HG03457 (cell line): ENCODE data around the gene ADIRF.

Source experiments
- ATAC-seq: cut with Tn5 transposase; IDR thresholded peaks from one replicate; pipeline ENCODE4 v1.9.1; 2021; ENCODE audit warnings: moderate number of reproducible peaks; ENCODE audit not compliant: unreplicated experiment

The ADIRF gene

DNA sequence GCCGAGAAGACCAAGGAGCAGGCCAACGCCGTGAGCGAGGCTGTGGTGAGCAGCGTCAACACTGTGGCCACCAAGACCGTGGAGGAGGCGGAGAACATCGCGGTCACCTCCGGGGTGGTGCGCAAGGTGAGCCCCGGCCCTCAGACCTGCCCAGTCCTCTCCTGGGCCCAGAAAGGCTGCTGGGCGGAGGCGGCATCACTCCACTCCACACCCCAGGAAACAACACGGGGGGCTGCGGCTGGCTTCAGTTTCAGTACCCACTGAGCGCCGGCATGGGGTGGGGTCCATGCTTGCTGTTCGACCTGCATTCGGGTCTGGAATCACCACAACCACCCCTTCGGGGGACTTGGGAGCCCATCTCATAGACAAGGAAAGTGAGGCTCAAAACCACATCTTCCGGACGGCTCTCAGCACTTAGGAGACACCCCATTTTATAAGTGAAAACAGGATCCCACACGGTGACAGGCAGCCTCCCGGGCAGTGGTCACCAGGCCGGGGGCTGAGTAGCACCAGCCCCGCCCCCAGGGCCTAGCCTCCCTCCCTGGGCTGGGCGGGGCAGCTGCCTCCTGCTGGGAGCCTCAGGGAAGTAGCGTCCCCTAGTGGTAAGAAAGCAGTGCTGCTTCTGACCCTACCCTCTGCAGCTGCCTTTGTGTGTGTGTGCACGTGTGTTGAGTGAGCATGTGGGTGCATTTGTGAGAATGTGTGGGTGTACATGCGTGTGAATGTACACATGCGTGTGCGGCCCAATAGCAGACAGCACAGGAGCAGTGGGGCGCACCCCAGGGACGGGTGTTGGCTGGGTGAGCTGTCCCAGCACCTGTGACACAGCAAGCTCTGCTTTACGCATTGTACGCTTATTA lies 8.0 kb upstream of the ADIRF start:
- ATAC-seq = no peak

DNA sequence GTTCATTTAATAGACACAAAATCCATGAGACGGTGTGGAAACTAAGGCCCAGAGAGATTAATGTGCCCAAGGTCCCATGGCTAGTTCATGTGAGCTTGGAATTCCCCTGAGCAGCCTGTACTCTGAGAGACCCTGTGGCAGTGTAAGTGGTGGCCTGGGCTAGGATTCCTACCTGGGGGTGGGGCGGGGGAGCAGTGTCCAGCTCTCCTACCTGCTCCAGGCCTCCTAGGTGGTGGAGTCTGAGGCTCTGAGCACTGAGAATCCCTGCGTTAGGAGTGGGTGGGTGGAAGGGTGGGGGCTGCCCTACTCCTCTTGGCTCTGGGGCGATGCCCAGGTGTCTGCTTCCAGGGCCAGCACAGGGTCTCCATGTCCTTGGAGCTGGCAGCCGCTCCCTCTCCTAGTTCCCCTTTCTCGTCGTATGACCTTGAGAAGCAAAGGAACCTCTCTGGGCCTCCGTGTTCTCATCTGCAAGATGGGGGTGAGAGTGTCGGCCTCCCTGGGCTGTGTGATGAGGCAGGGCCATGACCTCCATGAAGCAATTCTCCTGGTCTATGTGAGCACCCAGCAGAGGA lies 7.3 kb upstream of the ADIRF start:
- ATAC-seq = no peak

DNA sequence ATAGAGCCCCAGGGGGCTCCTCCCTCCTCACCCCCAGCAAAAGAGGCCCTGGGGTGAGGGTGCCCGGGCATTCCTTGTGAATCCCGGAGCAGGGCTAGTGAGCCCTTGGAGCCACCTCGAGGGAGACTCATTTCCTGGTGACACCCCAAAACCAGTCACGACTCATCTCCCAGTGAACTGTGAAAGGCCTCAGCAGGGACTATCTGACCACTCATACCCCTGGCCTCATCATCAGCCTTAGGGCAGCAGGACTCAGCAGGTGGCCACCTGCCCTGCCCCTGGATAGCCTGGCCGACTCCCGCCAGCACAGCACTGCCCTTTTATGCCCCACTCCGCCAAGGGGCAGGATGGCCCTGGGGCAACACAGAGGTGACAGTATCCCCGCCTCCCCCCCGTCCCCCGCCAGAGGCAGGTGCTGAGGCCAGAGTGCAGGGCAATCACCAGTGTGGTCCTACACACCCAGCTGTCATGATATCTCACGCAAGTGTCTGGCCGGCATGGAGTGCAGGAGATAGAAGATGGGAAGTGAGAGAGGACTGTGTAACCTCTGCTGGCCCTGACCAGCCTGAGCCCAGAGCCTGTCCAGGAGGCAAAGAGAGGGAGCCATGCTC lies 6.7 kb upstream of the ADIRF start:
- no peak for ATAC-seq

DNA sequence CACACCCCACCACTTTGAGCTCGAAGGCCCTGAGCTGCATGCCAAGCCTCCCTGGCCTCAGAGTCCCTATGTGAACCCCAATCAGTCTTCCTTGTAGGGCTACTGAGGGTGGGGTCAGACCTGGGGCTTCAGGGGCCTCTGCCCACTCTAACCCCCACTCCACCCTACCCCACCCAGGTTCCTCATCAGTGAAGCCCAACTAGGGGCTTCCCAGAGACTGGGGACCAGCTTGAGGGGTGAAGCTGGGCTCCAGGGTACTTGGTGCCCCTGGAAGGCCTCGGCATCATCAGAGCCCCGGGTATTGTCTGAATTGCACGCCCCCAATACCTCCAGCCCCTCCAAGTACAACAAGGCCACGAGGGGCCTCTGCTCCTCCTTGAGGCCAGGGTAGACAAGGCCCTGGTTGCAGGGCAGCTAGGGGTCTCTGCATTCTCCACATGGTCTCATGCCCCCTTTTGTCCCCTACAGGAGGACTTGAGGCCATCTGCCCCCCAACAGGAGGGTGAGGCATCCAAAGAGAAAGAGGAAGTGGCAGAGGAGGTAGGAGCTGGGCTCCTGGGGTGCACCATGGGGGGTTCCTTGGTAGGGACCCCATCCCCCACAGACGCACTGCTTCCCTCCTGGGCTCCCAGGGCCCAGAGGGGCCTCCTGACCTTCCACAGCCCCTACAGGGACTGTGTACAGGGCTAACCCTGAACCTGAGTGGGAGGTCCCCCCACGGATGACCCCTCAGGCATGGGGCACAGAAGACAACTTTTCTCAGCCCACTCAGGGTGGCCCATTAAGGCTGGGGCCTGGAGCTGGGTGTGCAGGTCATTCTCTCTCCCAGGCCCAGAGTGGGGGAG lies 5.9 kb upstream of the ADIRF start:
- ATAC-seq = no peak

DNA sequence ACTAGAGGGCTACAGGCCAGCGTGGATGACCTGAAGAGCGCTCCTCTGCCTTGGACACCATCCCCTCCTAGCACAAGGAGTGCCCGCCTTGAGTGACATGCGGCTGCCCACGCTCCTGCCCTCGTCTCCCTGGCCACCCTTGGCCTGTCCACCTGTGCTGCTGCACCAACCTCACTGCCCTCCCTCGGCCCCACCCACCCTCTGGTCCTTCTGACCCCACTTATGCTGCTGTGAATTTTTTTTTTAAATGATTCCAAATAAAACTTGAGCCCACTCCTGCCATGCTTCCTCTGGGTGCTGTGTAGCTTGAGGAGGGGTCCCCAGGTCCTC lies 5.3 kb upstream of the ADIRF start:
- ATAC-seq = no peak

DNA sequence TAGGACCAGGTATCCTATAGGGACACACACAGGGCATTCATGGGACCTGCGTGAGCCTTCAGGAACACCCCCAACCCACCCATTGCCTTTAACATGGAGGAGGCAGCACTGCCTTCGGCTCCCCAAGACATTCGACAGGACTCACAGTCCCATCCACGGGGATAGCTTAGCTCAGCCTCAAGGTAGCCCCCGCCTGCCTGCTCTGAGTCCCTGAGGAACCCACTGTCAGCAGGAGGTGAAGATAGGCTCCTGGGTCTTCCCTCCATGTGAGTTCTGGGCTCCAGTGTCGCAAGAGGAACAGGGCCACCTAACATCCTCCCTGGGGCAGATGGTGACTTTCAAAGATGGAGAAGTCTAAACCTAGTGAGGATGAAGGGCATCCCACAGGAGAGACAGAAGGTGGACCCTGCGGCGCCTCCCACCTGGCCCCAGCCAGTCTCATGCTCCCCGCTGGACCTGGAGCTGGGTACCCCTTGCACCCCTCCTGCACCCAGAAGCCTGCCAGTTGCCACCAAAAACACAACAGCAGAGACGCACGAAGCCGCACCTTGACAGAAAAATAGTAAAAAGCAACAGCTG lies 4.9 kb upstream of the ADIRF start:
- no peak for ATAC-seq

DNA sequence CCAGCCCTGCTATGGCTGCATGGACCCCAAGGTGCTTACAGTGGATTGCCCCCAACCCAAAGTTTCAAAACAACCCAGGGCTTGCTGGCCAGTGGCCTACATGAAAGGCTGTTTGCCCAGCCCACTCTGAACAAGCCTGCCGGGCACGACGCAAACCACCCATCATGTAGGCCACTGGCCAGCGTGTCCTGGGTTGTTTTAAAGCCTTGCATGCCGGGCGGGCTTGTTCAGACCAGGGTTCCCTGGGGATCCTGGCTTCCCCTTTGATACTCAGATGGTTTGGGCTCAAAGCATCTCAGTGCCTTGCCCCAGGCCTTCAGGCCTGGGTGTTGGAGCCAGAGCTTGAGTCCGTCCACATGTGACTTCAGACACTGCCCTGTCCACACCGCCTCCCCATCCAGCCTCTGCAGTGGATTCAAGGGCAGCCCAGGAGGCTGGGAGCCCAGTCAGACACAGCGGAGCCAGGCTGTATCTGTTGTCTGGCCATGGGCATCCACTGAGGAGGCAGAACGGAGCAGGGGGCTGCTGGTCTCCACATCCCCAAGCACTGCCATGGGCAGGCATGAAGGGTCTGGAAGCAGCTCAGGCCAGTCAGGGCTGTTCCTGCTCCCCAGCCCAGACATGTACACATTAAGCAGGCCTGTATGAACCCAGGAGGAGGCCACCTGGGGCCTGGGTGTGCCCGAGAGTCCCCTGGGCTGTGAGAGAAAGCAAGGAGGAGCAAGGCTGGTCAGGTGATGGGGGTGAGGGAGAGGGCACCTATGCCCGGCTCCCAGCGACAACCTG lies 4.0 kb upstream of the ADIRF start:
- no peak for ATAC-seq

DNA sequence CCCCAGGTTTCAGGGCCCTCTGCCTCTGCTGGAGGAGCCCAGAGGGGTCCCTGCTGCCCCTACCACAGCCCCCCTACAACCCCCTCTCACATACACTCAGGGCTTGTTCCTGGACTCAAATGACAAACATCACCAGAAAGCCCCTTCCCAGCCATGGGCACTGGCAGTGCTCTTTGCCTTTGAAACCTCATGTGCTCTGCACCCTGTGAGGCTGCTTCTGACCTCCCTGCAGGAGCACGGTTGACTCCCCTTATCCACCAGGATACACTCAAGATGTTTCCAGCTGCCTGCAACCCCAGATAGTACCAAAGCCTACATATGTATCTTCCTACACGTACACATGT lies 3.5 kb upstream of the ADIRF start:
- ATAC-seq = no peak

DNA sequence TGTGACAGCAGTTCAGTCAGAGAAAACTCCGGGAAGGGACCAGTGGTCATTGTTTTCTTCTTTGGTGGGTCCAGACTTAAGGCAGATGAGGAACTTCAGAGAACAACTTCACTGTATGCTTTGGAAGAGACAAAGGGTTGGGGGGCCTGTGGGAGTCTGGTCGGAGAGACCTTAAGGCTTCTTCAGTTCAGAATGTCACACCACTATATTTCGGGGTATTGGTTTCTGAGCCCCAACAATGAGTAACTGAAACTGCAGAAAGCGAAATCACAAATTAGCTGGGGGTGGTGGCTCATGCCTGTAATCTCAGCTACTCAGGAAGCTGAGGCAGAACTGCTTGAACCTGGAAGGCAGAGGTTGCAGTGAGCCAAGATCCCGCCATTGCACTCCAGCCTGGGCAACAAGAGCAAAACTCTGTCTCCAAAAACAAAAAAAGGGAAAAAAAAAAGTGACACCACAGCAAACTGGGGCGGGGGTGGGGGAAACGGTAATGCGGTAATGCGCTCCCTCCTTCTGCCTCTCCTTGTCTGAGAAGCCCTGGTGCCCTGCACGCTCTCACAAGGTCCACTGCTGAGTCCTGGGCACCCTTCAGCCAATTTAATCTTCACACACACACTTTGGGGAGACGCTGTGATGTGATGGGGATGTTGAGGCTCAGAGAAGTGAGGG lies 2.2 kb upstream of the ADIRF start:
- ATAC-seq = no peak

DNA sequence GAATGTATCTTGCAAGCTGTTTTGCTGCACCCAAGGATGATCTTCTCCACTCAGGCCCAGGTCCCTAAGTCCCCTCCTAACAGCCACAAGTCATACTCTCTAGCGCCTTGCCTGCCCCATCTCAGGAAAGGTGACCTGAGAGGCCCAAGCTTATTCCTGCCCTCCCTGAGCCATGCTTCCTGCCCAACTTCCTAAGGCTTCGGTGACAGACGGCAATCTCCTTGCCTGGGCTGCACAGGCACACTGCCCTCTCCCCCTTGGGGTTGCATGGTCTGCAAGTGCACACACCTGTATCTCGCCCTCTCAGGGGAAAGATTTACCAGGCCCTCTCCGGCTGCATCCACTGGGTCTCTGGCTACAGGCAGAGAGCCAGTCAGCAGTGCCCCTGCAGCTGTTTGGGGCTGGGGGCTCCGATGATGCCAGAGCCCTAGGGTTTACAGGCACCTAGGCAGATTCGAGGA lies 771 bp upstream of the ADIRF start:
- no peak for ATAC-seq

DNA sequence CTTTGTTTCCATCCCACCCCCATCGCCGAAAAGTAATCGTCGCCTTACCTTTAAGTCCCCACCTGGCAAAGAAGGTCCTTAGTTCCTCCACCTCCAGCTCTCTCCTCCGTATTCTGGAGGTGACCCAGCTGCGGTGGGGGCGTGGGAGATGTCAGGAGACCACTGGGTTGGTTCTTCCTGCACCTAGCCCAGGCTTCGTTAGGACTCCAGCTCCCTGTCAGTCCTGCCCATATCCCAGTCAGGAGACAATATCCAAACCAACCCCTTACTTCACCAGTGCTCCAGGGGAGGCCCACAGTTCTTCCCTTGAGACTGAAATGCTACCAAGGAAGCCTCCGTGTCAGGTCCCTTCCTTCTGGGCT lies 693 bp downstream of the ADIRF start:
- no peak for ATAC-seq

DNA sequence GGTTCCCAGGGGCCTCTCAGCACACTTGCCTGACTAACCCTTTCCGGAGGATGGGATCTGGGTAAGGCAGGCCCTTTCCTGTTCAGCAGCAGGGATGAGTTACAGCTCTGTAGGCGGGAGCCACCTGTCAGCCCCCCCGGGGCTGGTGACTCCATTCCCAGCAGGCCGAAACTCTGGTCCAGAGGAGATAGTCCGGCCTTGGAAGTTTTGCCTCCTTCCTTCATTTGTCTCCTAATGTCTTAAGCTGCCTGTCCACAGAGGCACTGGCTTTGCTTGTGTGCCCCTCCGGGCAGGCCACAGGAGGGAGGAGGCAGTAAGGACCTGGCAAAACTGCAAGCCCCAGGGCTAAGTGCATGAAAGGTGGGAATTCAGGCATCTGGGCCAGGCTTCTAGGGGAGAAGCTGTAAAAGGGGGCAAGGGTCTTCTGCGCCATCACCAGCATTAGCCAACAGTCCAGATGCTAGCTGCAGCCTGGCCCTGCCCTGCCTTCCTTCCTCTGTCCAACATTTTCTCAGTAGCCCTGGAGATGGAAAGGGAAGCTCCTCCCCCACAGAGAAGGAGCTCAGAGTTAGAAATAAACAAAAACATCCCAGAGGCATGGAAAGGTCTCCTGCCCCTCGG lies 1.2 kb downstream of the ADIRF start:
- ATAC-seq = no peak

DNA sequence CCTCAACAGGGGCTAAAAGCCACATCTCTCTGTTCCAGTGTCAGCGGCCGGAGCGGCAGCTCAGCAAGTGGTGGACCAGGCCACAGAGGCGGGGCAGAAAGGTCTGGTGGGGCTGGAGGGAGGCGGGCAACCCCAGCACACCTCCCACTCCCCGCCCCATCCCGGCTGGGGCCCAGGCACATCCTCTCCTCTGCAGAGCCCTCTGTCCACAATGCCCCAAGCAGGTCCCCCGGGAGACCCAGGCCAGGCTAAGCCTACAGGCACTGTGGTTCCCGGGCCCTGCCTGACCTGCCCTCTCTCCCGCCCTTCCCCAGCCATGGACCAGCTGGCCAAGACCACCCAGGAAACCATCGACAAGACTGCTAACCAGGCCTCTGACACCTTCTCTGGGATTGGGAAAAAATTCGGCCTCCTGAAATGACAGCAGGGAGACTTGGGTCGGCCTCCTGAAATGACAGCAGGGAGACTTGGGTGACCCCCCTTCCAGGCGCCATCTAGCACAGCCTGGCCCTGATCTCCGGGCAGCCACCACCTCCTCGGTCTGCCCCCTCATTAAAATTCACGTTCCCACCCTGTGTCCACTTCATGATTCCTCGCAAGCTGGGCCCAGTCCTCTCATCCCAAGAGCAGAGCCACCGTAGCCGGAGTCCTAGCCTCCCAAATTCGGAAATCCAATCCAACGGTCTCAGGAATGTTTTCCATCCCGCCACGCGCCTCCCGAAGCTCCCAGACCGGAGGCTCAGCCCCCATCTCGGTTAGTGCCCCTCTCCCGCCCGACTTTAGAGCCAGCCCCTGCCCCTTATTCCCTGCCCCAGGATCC lies 2.1 kb downstream of the ADIRF start:
- ATAC-seq = no peak

DNA sequence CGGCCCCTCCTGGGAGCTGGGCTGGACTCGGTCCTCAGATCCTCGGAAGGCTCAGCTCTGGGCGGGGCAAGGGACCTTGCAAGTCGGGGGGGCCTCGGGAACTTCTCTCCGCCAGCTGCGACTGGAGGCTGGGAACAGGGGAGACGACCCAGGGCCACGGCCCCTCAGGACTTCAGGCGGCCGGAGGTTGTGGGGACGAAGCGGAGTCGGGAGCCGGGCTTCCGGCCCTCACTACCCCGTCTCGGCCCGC lies 2.6 kb downstream of the ADIRF start:
- ATAC-seq = no peak

DNA sequence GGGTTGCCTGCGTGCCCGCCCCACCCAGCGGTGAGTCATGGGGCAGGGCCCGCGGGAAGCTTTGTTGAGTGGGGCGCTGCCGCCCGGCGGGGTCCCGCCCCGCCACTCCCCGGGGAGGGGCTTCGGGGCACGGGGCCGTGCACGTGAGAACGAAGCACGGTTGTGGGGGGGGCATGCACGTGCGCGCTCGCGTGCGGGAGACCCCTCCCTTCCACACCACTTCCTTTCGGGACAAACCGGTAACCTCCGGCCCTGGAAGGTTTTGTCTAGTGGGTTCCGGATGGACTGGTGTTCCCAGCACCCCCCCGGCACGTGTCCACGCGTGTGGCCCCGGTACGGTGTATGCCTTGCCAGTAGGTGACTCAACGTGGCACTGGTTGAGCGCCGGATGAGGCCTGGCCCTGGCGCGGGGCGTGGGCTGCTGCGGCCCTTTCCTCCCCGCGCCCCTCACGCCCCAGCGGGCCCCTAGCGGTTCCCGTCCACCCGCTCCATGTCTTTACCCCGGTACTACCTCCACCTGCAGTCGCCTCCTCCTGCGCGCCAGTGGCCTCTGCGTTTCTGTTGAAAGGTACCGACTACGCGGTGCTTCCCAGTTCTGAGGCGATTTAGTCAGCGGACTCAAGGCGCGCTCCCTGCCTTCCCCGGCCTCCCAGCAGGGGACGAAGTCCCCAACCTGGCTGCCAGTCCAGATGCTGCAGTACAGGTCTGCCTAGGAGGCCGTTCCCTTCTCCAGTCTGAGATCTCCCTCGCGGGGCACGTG lies 3.1 kb downstream of the ADIRF start:
- peak; percentile 55 for ATAC-seq

DNA sequence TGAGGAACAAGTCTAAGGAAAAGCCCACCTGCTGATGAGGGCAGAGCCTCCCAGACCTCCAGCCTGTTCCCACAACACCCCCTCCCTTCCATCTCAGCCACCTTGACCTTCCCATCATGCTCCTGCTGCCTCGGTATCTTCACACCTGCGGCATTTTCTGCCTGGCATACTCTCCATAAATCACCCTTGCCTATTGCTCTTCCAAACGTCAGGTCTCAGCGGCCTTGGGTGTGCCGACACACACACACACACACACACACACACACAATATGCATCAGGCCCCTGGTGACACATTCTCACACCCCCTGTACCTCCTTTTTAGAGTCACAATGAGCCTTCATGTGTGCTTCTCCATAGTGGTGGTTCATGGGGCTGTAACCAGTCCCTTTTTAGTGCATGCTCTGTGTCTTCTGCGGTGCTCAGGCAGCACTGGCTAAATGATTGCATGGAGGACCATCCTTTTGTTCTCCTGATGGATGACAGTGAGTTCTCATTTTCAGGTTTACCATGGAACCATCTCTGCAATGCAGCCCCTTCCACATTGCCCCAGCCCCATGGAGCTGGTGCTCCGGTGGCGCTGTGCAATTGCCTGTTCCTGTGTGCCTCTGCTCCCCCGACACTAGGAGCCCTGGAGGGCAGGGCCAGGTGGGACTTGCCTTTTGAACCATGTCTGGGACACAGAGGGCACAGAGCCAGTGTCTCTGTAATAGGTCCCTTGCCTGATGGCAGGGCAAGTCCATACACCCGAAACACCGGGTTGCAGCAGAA lies 4.5 kb downstream of the ADIRF start:
- ATAC-seq = no peak

DNA sequence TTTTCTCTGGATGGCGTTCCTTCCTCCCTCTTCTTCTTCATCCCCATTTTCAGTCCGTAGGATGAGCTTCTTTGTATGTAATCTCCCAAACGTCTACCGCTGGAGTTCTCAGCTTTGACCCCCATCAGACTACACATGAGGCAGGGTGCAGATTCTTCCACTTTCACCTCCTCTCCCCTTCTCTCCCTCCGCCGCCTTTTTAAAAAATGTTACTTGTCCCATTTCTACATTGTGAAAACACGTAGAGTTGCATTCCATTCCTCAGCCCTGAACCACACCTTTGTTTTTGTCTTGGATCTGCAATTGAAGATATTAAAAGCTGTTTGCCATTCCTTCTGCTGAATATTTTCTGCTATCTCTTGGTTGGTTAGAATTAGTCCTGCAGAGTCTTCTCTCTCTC lies 6.2 kb downstream of the ADIRF start:
- no peak for ATAC-seq
